ENCODE results near the gene CFAP20. TPM values are rescaled to one million over a fixed set of nuclear protein-coding genes. Genes with fewer than 3 reads are reported as not detected.

The CFAP20 gene
- total RNA-seq, 1 experiment from 2014 or later: 81.6 TPM

- TF ChIP-seq, protein P1, sequence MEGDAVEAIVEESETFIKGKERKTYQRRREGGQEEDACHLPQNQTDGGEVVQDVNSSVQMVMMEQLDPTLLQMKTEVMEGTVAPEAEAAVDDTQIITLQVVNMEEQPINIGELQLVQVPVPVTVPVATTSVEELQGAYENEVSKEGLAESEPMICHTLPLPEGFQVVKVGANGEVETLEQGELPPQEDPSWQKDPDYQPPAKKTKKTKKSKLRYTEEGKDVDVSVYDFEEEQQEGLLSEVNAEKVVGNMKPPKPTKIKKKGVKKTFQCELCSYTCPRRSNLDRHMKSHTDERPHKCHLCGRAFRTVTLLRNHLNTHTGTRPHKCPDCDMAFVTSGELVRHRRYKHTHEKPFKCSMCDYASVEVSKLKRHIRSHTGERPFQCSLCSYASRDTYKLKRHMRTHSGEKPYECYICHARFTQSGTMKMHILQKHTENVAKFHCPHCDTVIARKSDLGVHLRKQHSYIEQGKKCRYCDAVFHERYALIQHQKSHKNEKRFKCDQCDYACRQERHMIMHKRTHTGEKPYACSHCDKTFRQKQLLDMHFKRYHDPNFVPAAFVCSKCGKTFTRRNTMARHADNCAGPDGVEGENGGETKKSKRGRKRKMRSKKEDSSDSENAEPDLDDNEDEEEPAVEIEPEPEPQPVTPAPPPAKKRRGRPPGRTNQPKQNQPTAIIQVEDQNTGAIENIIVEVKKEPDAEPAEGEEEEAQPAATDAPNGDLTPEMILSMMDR (conservative IDR thresholded peaks at IDR 0.05; ENCODE audit: low read depth, low read length): peak; percentile 55
- TF ChIP-seq EZH2 (IDR thresholded peaks at IDR 0.05; ENCODE audit: borderline replicate concordance, low read depth, low read length, poor library complexity, severe bottlenecking): no peak
- H3K9me3 ChIP-seq (ENCODE audit: low read depth, low read length, poor library complexity, severe bottlenecking): no peaks in the 10 kb centered on the region
- peak; percentile 52 for DNase-seq (ENCODE audit: low spot score)
- H3K4me3 ChIP-seq (ENCODE audit: low read depth, low read length, poor library complexity, severe bottlenecking): peak overlapping the region; percentile 95
- CTCF ChIA-PET: interaction anchor here (0.6 kb wide), 1 partner anchor 475 kb away, joined by 10 read pairs; no protein-coding TSS in a partner anchor
- POLR2A ChIA-PET (ENCODE audit: low non-redundant PET): no interaction called here
- H3K4me1 ChIP-seq (ENCODE audit: insufficient read depth, low read length, poor library complexity, severe bottlenecking): peaks cover 36% of the 10 kb centered on the region
- intact Hi-C loops (cut with micrococcal nuclease; ENCODE audit: unreplicated experiment): loop anchor here (10.0 kb wide), 2 partner anchors 358 to 552 kb away; no protein-coding TSS in a partner anchor
- no peak overlapping the region for H3K27ac ChIP-seq (ENCODE audit: low read depth, low read length, poor library complexity, severe bottlenecking)
- no peaks in the 10 kb centered on the region for H3K36me3 ChIP-seq (ENCODE audit: insufficient read depth, low read length, poor library complexity, severe bottlenecking)
- H3K27me3 ChIP-seq (replicated peaks; ENCODE audit: insufficient read depth, low read depth, low read length, poor library complexity): no peaks in the 10 kb centered on the region
- BruUV-seq (replicated peaks): no TSS peak
Measured at GRCh38 chr16:58127033-58127556, 2.1 kb downstream of the CFAP20 start.

GRCh38 chr16:58126451-58126961, 2.7 kb downstream of the CFAP20 start:
- BruUV-seq (replicated peaks): no TSS peak
- H3K4me3 ChIP-seq (ENCODE audit: low read depth, low read length, poor library complexity, severe bottlenecking): peak overlapping the region; percentile 95

DNA sequence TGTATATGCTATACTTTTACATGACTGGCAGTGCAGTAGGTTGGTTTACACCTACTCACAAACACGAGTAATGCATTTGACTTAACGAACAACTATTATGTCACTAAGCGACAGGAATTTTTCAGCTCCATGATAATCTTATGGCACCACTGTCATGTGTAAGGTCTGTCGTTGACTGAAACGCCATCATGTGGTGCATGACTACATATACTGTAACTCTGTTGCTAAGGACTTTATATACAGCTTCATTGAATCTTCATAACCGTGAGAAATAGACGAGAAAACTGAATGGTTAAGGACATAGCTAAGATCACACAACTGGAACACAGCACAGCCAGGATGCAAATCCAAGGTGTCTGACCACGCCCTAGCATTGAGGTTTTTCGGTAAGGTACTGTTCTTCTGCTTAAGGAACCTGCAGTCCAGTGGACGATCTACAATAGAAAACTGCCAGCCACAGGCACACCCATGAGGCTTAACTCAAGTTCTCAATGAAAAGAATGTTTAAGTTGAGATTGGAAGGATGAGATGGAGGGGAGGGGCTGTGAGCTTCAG, 3.3 kb downstream of the CFAP20 start:
- Histone ChIP-seq H3K36me3 (ENCODE audit: insufficient read depth, low read length, poor library complexity, severe bottlenecking) (no peaks in the 10 kb centered on the region), H3K9me3 (ENCODE audit: low read depth, low read length, poor library complexity, severe bottlenecking) (no peaks in the 10 kb centered on the region), H3K4me1 (ENCODE audit: insufficient read depth, low read length, poor library complexity, severe bottlenecking) (peaks cover 48% of the 10 kb centered on the region), H3K27me3 (replicated peaks; ENCODE audit: insufficient read depth, low read depth, low read length, poor library complexity) (no peaks in the 10 kb centered on the region), H3K27ac (ENCODE audit: low read depth, low read length, poor library complexity, severe bottlenecking) (no peak overlapping the region), H3K4me3 (ENCODE audit: low read depth, low read length, poor library complexity, severe bottlenecking) (no peak overlapping the region)
- intact Hi-C loops (cut with micrococcal nuclease; ENCODE audit: unreplicated experiment): loop anchor here (10.0 kb wide), 2 partner anchors 359 to 551 kb away; no protein-coding TSS in a partner anchor
- no TSS peak for BruUV-seq (replicated peaks)
- TF ChIP-seq, protein P1 (conservative IDR thresholded peaks at IDR 0.05; ENCODE audit: low read depth, low read length): no peak
- no peak for TF ChIP-seq EZH2 (IDR thresholded peaks at IDR 0.05; ENCODE audit: borderline replicate concordance, low read depth, low read length, poor library complexity, severe bottlenecking)
- DNase-seq (ENCODE audit: low spot score): no peak
- CTCF ChIA-PET: interaction anchor here (0.5 kb wide), 1 partner anchor 98 kb away, joined by 6 read pairs; no protein-coding TSS in a partner anchor
- POLR2A ChIA-PET (ENCODE audit: low non-redundant PET): no interaction called here

More at GRCh38 chr16:58126451-58126961, 2.7 kb downstream of the CFAP20 start:
- intact Hi-C loops (cut with micrococcal nuclease; ENCODE audit: unreplicated experiment): loop anchor here (10.0 kb wide), 2 partner anchors 358 to 552 kb away; no protein-coding TSS in a partner anchor
- H3K9me3 ChIP-seq (ENCODE audit: low read depth, low read length, poor library complexity, severe bottlenecking): no peaks in the 10 kb centered on the region
- TF ChIP-seq, protein P1 (conservative IDR thresholded peaks at IDR 0.05; ENCODE audit: low read depth, low read length): no peak
- TF ChIP-seq EZH2 (IDR thresholded peaks at IDR 0.05; ENCODE audit: borderline replicate concordance, low read depth, low read length, poor library complexity, severe bottlenecking): no peak
- H3K36me3 ChIP-seq (ENCODE audit: insufficient read depth, low read length, poor library complexity, severe bottlenecking): no peaks in the 10 kb centered on the region
- CTCF ChIA-PET: interaction anchor here (0.6 kb wide), 1 partner anchor 475 kb away, joined by 10 read pairs; no protein-coding TSS in a partner anchor
- POLR2A ChIA-PET (ENCODE audit: low non-redundant PET): no interaction called here
- peaks cover 42% of the 10 kb centered on the region for H3K4me1 ChIP-seq (ENCODE audit: insufficient read depth, low read length, poor library complexity, severe bottlenecking)
- H3K27ac ChIP-seq (ENCODE audit: low read depth, low read length, poor library complexity, severe bottlenecking): no peak overlapping the region
- DNase-seq (ENCODE audit: low spot score): no peak
- H3K27me3 ChIP-seq (replicated peaks; ENCODE audit: insufficient read depth, low read depth, low read length, poor library complexity): no peaks in the 10 kb centered on the region

All from A673 (cell line).